NCI-H1417 treated with DMSO at 0.1 percent for 48 hours (cell line): Measurements from ENCODE around the gene PRRX1.

Experiments
- DNase-seq: peaks from one replicate; lab custom pipeline; 2025; lab: John Stamatoyannopoulos, UW

Gene PRRX1

GRCh38 chr1:170721621-170722020 is 57.7 kb downstream of the PRRX1 start:
- DNase-seq, result no peak

- no peak for DNase-seq
These were observed 59.6 kb downstream of the PRRX1 start for GRCh38 chr1:170723518-170723917.

- DNase-seq, result no peak
These were observed 61.4 kb downstream of the PRRX1 start for GRCh38 chr1:170725326-170725725.

GRCh38 chr1:170727963-170728362 is 64.0 kb downstream of the PRRX1 start:
- DNase-seq, result no peak

- no peak for DNase-seq
These were observed 65.5 kb downstream of the PRRX1 start for GRCh38 chr1:170729225-170730002.

GRCh38 chr1:170730014-170730413 is 66.1 kb downstream of the PRRX1 start:
- DNase-seq, result no peak

- DNase-seq, result no peak
These were observed 66.5 kb downstream of the PRRX1 start for GRCh38 chr1:170730438-170730837.

GRCh38 chr1:170731566-170732251 is 67.8 kb downstream of the PRRX1 start:
- no peak for DNase-seq

GRCh38 chr1:170732252-170732588 is 68.3 kb downstream of the PRRX1 start:
- no peak for DNase-seq

- no peak for DNase-seq
These were observed 70.7 kb downstream of the PRRX1 start for GRCh38 chr1:170734412-170735175.

GRCh38 chr1:170735366-170736263 is 71.7 kb downstream of the PRRX1 start:
- no peak for DNase-seq

- DNase-seq, result no peak
These were observed 75.9 kb downstream of the PRRX1 start for GRCh38 chr1:170739803-170740202.

- DNase-seq, result no peak
These were observed 77.7 kb downstream of the PRRX1 start for GRCh38 chr1:170741678-170742077.

GRCh38 chr1:170742600-170742999 is 78.7 kb downstream of the PRRX1 start:
- no peak for DNase-seq

GRCh38 chr1:170743083-170743482 is 79.2 kb downstream of the PRRX1 start:
- DNase-seq, result no peak

- no peak for DNase-seq
These were observed 85.6 kb downstream of the PRRX1 start for GRCh38 chr1:170749549-170749948.

GRCh38 chr1:170749959-170750358 is 86.0 kb downstream of the PRRX1 start:
- no peak for DNase-seq

GRCh38 chr1:170755795-170756194 is 91.9 kb downstream of the PRRX1 start:
- DNase-seq, result no peak

- no peak for DNase-seq
These were observed 95.1 kb downstream of the PRRX1 start for GRCh38 chr1:170758992-170759391.

- DNase-seq, result no peak
These were observed 101.3 kb downstream of the PRRX1 start for GRCh38 chr1:170765279-170765678.

- no peak for DNase-seq
These were observed 101.9 kb downstream of the PRRX1 start for GRCh38 chr1:170765712-170766330.
